Smooth muscle cell (in vitro differentiated cells): Measurements from ENCODE around the gene ABHD14A. TPM values are rescaled to one million over a fixed set of nuclear protein-coding genes. Genes with fewer than 3 reads are reported as not detected.

Experiments used
- DNase-seq: peaks from one replicate; lab custom pipeline; 2025; ENCODE audit not compliant: unreplicated experiment; lab: John Stamatoyannopoulos, UW
- H2AFZ ChIP-seq: fragments of 200-600 bp; sonication (generic); 2 replicates; pipeline ENCODE4 v1.6.0; 2016; ENCODE audit warnings: antibody characterized with exemption, low read depth, mild to moderate bottlenecking
- H3F3A ChIP-seq: fragments of 200-600 bp; sonication (generic); 2 replicates; pipeline ENCODE4 v1.6.0; 2017; ENCODE audit warnings: antibody characterized with exemption, low read depth
- H3K27ac ChIP-seq: fragments of 200-600 bp; sonication (generic); 2 replicates; pipeline ENCODE4 v1.5.1; 2016; ENCODE audit warnings: low read depth, mild to moderate bottlenecking
- H3K27me3 ChIP-seq: fragments of 200-600 bp; sonication (generic); 2 replicates; pipeline ENCODE4 v1.6.1; 2016; ENCODE audit warnings: low read depth, mild to moderate bottlenecking
- H3K36me3 ChIP-seq: fragments of 200-600 bp; sonication (generic); 2 replicates; pipeline ENCODE4 v1.5.1; 2016; ENCODE audit warnings: low read depth
- H3K4me1 ChIP-seq: fragments of 200-600 bp; sonication (generic); 2 replicates; pipeline ENCODE4 v1.5.1; 2016; ENCODE audit warnings: low read depth
- H3K4me2 ChIP-seq: fragments of 200-600 bp; sonication (generic); 2 replicates; pipeline ENCODE4 v1.6.0; 2016; ENCODE audit warnings: mild to moderate bottlenecking
- H3K4me3 ChIP-seq: fragments of 200-600 bp; sonication (generic); 2 replicates; pipeline ENCODE4 v1.5.1; 2016; ENCODE audit warnings: mild to moderate bottlenecking
- H3K79me2 ChIP-seq: fragments of 200-600 bp; sonication (generic); 2 replicates; pipeline ENCODE4 v1.6.0; 2016; ENCODE audit warnings: low read depth, mild to moderate bottlenecking
- H3K9ac ChIP-seq: fragments of 200-600 bp; sonication (generic); 2 replicates; pipeline ENCODE4 v1.6.0; 2016; ENCODE audit warnings: low read depth
- H3K9me3 ChIP-seq: fragments of 200-600 bp; sonication (generic); replicated peaks from 2 replicates; pipeline ENCODE4 v1.5.1; 2016; ENCODE audit warnings: low read depth
- H4K20me1 ChIP-seq: fragments of 200-600 bp; sonication (generic); 2 replicates; pipeline ENCODE4 v1.6.0; 2016; ENCODE audit warnings: low read depth
- CTCF ChIP-seq: fragments of 200-600 bp; sonication (generic); IDR thresholded peaks from 2 replicates; pipeline ENCODE4 v1.5.1; 2017; ENCODE audit warnings: borderline replicate concordance, mild to moderate bottlenecking, antibody characterized with exemption; ENCODE audit not compliant: insufficient read depth, poor library complexity, severe bottlenecking
- WGBS: methylation state at CpG from one replicate; pipeline ENCODE4 v1.1.7; 2016; ENCODE audit warnings: low lambda C conversion rate; 5-methylcytosine and 5-hydroxymethylcytosine counted together
- polyA plus RNA-seq: library from polyadenylated mRNA; unstranded; fragments of >200 nt; fragmentation: Nextera tagmentation; extraction: Ambion mirVana; gene quantifications from 2 replicates; pipeline ENCODE4 v1.2.1, GENCODE V29; 2016
- total RNA-seq: library from RNA; depleted of rRNA; stranded (reverse); fragments of >200 nt; gene quantifications from 2 replicates; pipeline ENCODE4 v1.2.3, GENCODE V29; 2014

Gene ABHD14A
- total and polyA plus RNA-seq, 2 experiments from 2014 or later, result 16.1 to 49.7 TPM

DNA sequence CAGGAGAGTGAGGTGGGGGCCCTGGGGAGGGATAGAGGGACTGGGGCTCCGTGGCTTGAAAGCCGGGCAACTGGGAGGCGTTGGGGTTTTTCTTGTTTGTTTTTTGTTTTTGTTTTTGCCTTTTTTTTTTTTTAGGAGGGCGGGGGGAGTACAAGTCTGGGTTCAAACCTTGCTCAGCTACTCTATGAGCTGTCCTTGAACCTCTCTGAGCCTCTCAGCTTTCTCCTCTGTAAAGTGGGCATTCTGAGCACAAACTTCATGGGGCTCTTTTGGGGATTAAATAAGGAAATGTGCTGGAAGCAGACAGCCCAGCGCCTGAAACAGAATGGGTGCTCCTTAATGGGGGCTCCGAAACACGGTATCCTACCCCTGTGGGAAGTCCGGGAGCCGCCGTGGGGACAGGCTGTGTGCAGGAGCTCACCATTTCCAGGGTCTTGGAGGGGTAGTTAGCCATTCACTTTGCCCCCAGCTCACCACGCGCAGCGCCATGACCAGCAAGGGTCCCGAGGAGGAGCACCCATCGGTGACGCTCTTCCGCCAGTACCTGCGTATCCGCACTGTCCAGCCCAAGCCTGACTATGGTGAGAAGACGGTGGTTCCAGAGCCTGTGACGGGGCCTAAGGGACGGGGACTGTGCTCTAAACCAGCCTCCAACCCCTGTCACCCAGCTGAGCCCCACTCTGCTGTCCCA is 8.9 kb downstream of the ABHD14A start:
- peak overlapping the region; percentile 4 for H2AFZ ChIP-seq
- H3K9me3 ChIP-seq, result no peaks in the 10 kb centered on the region
- peak overlapping the region; percentile 96 for H3K27ac ChIP-seq
- H3K27me3 ChIP-seq, result no peaks in the 10 kb centered on the region
- no peak for DNase-seq
- peaks cover 19% of the 10 kb centered on the region for H3K79me2 ChIP-seq
- 79% methylated on average over 21 of the region's 22 CpGs for WGBS
- H3K4me3 ChIP-seq, result peak overlapping the region; percentile 61
- H3K4me1 ChIP-seq, result peaks cover 17% of the 10 kb centered on the region
- no peaks in the 10 kb centered on the region for H3K36me3 ChIP-seq
- peak overlapping the region; percentile 83 for H3K4me2 ChIP-seq
- H3K9ac ChIP-seq, result peak overlapping the region; percentile 80
- H3F3A ChIP-seq, result no peaks in the 10 kb centered on the region
- no peaks in the 10 kb centered on the region for H4K20me1 ChIP-seq
- TF ChIP-seq CTCF, result no peak

DNA sequence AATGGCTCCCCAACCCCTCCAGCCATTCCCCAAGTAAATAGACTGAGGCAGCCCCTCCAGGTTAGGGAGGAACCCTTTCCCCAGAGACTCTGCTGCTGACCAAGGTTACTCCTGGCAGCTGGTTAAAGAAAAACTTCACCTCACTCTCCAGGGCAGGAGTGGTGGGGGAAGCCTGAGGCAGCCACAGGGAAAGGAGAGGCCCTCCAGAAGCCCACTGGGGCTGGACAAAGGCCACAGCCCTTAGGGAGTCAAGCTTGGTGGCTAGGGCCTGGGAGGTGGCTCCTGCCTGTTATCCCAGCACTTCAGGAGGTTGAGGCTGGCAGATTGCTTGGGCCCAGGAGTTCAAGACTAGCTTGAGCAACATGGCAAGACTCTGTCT is 9.4 kb downstream of the ABHD14A start:
- Histone ChIP-seq H3K9me3 (no peaks in the 10 kb centered on the region), H3K27me3 (no peaks in the 10 kb centered on the region), H3K4me1 (peaks cover 17% of the 10 kb centered on the region), H3K36me3 (no peaks in the 10 kb centered on the region), H2AFZ (no peak overlapping the region), H3F3A (no peaks in the 10 kb centered on the region), H3K4me2 (peak overlapping the region; percentile 83), H3K4me3 (no peak overlapping the region), H3K9ac (no peak overlapping the region), H3K79me2 (peaks cover 19% of the 10 kb centered on the region), H4K20me1 (no peaks in the 10 kb centered on the region), H3K27ac (peak overlapping the region; percentile 96)
- DNase-seq, result no peak
- TF ChIP-seq CTCF, result no peak

DNA sequence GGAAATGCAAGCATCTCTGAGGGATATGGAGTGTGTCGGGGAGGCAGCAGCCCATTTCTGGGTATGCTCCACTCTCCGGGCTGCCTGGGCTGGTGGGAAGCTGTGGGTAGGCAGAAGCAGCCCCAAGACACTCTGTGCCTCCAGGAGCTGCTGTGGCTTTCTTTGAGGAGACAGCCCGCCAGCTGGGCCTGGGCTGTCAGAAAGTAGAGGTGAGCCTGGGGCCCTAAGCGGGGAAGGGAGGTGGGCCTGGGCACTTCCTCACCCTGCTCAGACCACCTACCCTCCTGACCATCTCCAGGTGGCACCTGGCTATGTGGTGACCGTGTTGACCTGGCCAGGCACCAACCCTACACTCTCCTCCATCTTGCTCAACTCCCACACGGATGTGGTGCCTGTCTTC is 10.2 kb downstream of the ABHD14A start:
- H3K36me3 ChIP-seq, result no peaks in the 10 kb centered on the region
- DNase-seq, result no peak
- no peaks in the 10 kb centered on the region for H3K27me3 ChIP-seq
- WGBS, result 91% methylated on average over 6 of the region's 6 CpGs
- peaks cover 17% of the 10 kb centered on the region for H3K4me1 ChIP-seq
- no peaks in the 10 kb centered on the region for H3K9me3 ChIP-seq
- no peak overlapping the region for H2AFZ ChIP-seq
- no peaks in the 10 kb centered on the region for H4K20me1 ChIP-seq
- TF ChIP-seq CTCF, result no peak
- H3K27ac ChIP-seq, result peak overlapping the region; percentile 96
- H3K79me2 ChIP-seq, result peaks cover 18% of the 10 kb centered on the region
- H3K4me2 ChIP-seq, result no peak overlapping the region
- no peak overlapping the region for H3K9ac ChIP-seq
- H3F3A ChIP-seq, result no peaks in the 10 kb centered on the region
- H3K4me3 ChIP-seq, result no peak overlapping the region
